Measurements from ENCODE around the gene FANCD2OS. TPM values are rescaled to one million over a fixed set of nuclear protein-coding genes. Genes with fewer than 3 reads are reported as not detected.
"Not testable (repeated sequence)": the region's sequence is repeated elsewhere in the genome, so short reads cannot be mapped to it uniquely, and the experiment has no call there.

The FANCD2OS gene
- total RNA-seq, 4 donors from 2014 or later = not detected

DNA sequence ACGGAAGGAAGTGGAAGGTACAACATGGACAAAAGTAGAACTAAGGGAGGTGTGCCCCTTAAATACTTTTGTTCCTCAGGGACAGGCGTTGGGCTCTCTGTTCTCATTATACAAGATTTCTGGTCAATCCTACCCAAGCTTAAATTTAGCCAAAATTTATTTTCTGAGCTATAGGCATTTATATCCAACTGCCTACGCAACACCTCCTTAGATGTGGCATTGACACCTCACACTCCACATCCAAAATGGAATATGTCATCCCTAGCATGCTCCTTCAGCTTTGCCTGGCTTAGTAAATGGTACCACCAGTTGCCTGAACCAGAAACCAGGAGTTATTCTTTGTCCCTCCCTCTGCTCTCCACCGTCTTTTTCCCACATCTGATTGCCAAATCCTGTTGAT lies 26.2 kb downstream of the FANCD2OS start:
- Histone ChIP-seq H3K27me3 (no peaks in the 10 kb centered on the region), H3K4me3 (no peak overlapping the region), H3K4me1 (no peaks in the 10 kb centered on the region), H3K27ac (no peak overlapping the region), H3K9me3 (no peaks in the 10 kb centered on the region), H3K36me3 (no peaks in the 10 kb centered on the region)
- WGBS, 2 donors = 92 to 95% methylated on average over 4 of the region's 4 CpGs
- no peak for TF ChIP-seq EP300 (IDR thresholded peaks at IDR 0.05)
- no peak for TF ChIP-seq POLR2A (IDR thresholded peaks at IDR 0.05)
- TF ChIP-seq, protein P1, sequence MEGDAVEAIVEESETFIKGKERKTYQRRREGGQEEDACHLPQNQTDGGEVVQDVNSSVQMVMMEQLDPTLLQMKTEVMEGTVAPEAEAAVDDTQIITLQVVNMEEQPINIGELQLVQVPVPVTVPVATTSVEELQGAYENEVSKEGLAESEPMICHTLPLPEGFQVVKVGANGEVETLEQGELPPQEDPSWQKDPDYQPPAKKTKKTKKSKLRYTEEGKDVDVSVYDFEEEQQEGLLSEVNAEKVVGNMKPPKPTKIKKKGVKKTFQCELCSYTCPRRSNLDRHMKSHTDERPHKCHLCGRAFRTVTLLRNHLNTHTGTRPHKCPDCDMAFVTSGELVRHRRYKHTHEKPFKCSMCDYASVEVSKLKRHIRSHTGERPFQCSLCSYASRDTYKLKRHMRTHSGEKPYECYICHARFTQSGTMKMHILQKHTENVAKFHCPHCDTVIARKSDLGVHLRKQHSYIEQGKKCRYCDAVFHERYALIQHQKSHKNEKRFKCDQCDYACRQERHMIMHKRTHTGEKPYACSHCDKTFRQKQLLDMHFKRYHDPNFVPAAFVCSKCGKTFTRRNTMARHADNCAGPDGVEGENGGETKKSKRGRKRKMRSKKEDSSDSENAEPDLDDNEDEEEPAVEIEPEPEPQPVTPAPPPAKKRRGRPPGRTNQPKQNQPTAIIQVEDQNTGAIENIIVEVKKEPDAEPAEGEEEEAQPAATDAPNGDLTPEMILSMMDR (IDR thresholded peaks at IDR 0.05) = no peak
- DNase-seq (ENCODE audit: low spot score in 2 of 2) = no peak

- no peak for TF ChIP-seq POLR2A (IDR thresholded peaks at IDR 0.05)
- TF ChIP-seq, protein P1 (IDR thresholded peaks at IDR 0.05) = no peak
- no peak for TF ChIP-seq EP300 (IDR thresholded peaks at IDR 0.05)
- no peaks in the 10 kb centered on the region for H3K27me3 ChIP-seq
- DNase-seq (ENCODE audit: low spot score in 2 of 2) = no peak
- H3K4me3 ChIP-seq = no peak overlapping the region
- H3K4me1 ChIP-seq = no peaks in the 10 kb centered on the region
- no peaks in the 10 kb centered on the region for H3K9me3 ChIP-seq
- no peak overlapping the region for H3K27ac ChIP-seq
- H3K36me3 ChIP-seq = no peaks in the 10 kb centered on the region
These were observed 33.4 kb downstream of the FANCD2OS start for GRCh38 chr3:10074666-10075065.

- not testable (repeated sequence) for H3K36me3 ChIP-seq; H3K27me3 ChIP-seq; H3K4me3 ChIP-seq; H3K9me3 ChIP-seq; H3K27ac ChIP-seq; H3K4me1 ChIP-seq; DNase-seq (ENCODE audit: low spot score in 2 of 2)
- WGBS, 2 donors = 98% methylated on average over 17 of the region's 33 CpGs; no CpG with 5 or more reads in 1 of the 2 donors
These were observed 38.0 kb downstream of the FANCD2OS start for GRCh38 chr3:10070077-10070476.

DNA sequence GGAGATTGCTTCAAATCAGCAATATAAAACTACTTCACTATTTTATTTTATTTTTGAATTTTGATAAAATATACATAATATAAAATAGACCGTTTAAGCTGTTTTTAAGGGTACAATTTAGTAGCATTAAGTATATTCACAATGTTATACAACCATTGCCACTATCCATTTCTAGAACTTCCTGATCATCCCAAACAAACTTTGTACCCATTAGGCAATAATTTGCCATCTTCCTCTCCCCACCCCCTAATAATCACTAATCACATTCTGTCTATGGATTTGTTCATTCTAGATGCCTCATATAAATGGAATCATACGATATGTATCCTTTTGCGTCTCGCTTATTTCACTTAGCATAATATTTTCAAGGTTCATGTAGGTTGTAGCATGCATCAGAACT lies 53.0 kb downstream of the FANCD2OS start:
- no peak for DNase-seq (ENCODE audit: low spot score in 2 of 2)
- Histone ChIP-seq H3K27me3 (no peaks in the 10 kb centered on the region), H3K9me3 (no peaks in the 10 kb centered on the region), H3K4me1 (no peaks in the 10 kb centered on the region), H3K36me3 (no peaks in the 10 kb centered on the region), H3K4me3 (no peak overlapping the region), H3K27ac (no peak overlapping the region)
- TF ChIP-seq, protein P1 (IDR thresholded peaks at IDR 0.05) = no peak
- TF ChIP-seq EP300 (IDR thresholded peaks at IDR 0.05) = no peak
- TF ChIP-seq POLR2A (IDR thresholded peaks at IDR 0.05) = no peak
- WGBS, 2 donors = 95 to 96% methylated on average over 4 of the region's 4 CpGs

Other genes starting within 250 kb of the FANCD2OS start
- gene CIDEC, start 228.0 kb downstream of the FANCD2OS start, total RNA-seq = 100 to 1,000 TPM in 3 of 4 donors, 10 to 100 TPM in 1; 72.4 to 380 (median 174) TPM
- 10 to 100 TPM; 21.6 to 46.7 (median 34.7) TPM for gene JAGN1, start 217.6 kb downstream of the FANCD2OS start, total RNA-seq
- gene IL17RE, start 205.4 kb downstream of the FANCD2OS start, total RNA-seq = 10 to 100 TPM in 1 of 4 donors, 1 to 10 TPM in 2, under 1 TPM in 1; 0.59 to 10.1 (median 5.6) TPM
- gene IL17RC, start 191.2 kb downstream of the FANCD2OS start, total RNA-seq = 10 to 100 TPM; 60.4 to 68.4 (median 65.1) TPM
- gene CRELD1, start 174.4 kb downstream of the FANCD2OS start, total RNA-seq = 10 to 100 TPM; 18.2 to 54.9 (median 27.5) TPM
- gene PRRT3, start 155.8 kb downstream of the FANCD2OS start, total RNA-seq = 1 to 10 TPM; 2.2 to 3.3 (median 2.7) TPM
- gene EMC3, start 121.4 kb downstream of the FANCD2OS start, total RNA-seq = 10 to 100 TPM; 16.1 to 30.6 (median 25.1) TPM
- 10 to 100 TPM in 2 of 4 donors, 1 to 10 TPM in 2; 2.0 to 13.7 (median 7.6) TPM for gene FANCD2, start 81.8 kb downstream of the FANCD2OS start, total RNA-seq
- gene BRK1, start 7.4 kb upstream of the FANCD2OS start, total RNA-seq = 10 to 100 TPM; 50.2 to 97.5 (median 77.5) TPM
- gene VHL, start 33.5 kb upstream of the FANCD2OS start, total RNA-seq = 10 to 100 TPM; 24.0 to 45.9 (median 37.0) TPM
- gene IRAK2, start 56.7 kb upstream of the FANCD2OS start, total RNA-seq = 10 to 100 TPM in 1 of 4 donors, 1 to 10 TPM in 3; 1.5 to 10.8 (median 4.7) TPM
- 10 to 100 TPM; 21.2 to 28.9 (median 28.5) TPM for gene TATDN2, start 140.2 kb upstream of the FANCD2OS start, total RNA-seq
- 1 to 10 TPM in 2 of 4 donors, under 1 TPM in 1, not detected in 1; 0.60 to 3.7 (median 2.9) TPM for gene GHRL, start 184.7 kb upstream of the FANCD2OS start, total RNA-seq
- 100 to 1,000 TPM in 1 of 4 donors, 10 to 100 TPM in 3; 59.2 to 120 (median 94.5) TPM for gene SEC13, start 212.9 kb upstream of the FANCD2OS start, total RNA-seq